Thyroid gland (tissue), 4 donors: ENCODE data around the gene ZNF416.

ENCODE experiments used
- POLR2A ChIP-seq, 2 donors: fragments of 450-650 bp; IDR thresholded peaks; one replicate each; pipeline ENCODE4 v1.6.1; 2017; ENCODE audit warnings: antibody characterized with exemption in 2 of 2, mild to moderate bottlenecking in 2 of 2, moderate library complexity in 1 of 2
- TF ChIP-seq, protein P1 (sequence below), 6 experiments: fragments of 200-600 bp in 3 of 6; fragments of 450-650 bp in 3 of 6; sonication (generic) in 3 of 6; IDR thresholded peaks; one replicate each; pipeline ENCODE4 v1.5.1; 2016 to 2019; ENCODE audit warnings: antibody characterized with exemption in 6 of 6, mild to moderate bottlenecking in 2 of 6, inconsistent platforms in 1 of 6, moderate library complexity in 1 of 6

DNA sequence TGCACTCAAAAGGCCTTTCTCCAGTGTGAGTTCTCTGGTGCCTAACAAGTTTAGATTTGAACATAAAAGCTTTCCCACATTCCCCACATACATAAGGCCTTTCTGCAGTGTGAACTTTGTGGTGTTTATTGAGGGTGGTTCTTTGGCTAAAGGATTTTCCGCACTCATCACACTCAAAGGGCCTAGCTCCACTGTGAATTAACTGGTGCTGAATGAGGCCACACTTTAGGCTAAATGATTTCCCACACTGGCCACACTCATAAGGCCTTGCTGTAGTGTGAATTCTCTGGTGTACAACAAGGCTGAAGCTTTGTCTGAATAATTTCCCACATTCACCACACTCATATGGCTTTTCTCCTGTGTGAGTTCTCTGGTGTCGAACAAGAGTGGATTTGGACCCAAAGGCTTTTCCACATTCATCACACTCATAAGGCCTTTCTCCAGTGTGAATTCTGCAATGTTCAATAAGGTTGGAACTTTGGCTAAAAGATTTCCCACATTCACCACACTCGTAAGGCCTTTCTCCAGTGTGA is 6.2 kb downstream of the ZNF416 start:
- TF ChIP-seq, protein P1, sequence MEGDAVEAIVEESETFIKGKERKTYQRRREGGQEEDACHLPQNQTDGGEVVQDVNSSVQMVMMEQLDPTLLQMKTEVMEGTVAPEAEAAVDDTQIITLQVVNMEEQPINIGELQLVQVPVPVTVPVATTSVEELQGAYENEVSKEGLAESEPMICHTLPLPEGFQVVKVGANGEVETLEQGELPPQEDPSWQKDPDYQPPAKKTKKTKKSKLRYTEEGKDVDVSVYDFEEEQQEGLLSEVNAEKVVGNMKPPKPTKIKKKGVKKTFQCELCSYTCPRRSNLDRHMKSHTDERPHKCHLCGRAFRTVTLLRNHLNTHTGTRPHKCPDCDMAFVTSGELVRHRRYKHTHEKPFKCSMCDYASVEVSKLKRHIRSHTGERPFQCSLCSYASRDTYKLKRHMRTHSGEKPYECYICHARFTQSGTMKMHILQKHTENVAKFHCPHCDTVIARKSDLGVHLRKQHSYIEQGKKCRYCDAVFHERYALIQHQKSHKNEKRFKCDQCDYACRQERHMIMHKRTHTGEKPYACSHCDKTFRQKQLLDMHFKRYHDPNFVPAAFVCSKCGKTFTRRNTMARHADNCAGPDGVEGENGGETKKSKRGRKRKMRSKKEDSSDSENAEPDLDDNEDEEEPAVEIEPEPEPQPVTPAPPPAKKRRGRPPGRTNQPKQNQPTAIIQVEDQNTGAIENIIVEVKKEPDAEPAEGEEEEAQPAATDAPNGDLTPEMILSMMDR (IDR thresholded peaks at IDR 0.05): no peak
- no peak for TF ChIP-seq POLR2A (IDR thresholded peaks at IDR 0.05)
